ENCODE results near the gene MAML2.

DNA sequence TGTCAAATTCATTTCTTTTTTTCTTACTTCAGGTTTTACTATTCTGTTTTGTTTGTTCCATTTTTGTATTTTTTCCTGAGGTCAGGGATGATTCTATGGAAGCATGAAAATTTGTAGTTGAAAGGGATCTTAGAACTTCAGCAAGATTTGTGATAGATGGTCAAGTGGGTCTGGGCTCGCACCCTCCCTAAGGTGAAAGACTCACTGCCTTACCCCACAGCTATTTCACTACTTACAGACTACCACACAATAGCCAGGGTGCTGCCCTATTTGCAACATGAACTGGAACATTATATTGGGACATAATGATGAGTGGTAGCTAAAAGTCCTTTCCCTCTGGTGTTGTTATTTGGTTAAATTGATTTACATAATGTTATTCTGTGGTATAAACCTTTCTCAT is 62.6 kb downstream of the MAML2 start:
- TF ChIP-seq, protein P1, sequence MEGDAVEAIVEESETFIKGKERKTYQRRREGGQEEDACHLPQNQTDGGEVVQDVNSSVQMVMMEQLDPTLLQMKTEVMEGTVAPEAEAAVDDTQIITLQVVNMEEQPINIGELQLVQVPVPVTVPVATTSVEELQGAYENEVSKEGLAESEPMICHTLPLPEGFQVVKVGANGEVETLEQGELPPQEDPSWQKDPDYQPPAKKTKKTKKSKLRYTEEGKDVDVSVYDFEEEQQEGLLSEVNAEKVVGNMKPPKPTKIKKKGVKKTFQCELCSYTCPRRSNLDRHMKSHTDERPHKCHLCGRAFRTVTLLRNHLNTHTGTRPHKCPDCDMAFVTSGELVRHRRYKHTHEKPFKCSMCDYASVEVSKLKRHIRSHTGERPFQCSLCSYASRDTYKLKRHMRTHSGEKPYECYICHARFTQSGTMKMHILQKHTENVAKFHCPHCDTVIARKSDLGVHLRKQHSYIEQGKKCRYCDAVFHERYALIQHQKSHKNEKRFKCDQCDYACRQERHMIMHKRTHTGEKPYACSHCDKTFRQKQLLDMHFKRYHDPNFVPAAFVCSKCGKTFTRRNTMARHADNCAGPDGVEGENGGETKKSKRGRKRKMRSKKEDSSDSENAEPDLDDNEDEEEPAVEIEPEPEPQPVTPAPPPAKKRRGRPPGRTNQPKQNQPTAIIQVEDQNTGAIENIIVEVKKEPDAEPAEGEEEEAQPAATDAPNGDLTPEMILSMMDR (IDR thresholded peaks at IDR 0.05; ENCODE audit: low read length) = no peak
- TF ChIP-seq EZH2phosphoT487 (IDR thresholded peaks at IDR 0.05; ENCODE audit: low read length) = no peak

Data from MM.1S (cell line).